Measurements from ENCODE around the gene TRPM8.

GRCh38 chr2:234003972-234004617 is 86.9 kb downstream of the TRPM8 start:
- TF ChIP-seq TAF1 (IDR thresholded peaks at IDR 0.05; ENCODE audit: borderline replicate concordance, insufficient read depth, low read length) (no peak), SIN3A (IDR thresholded peaks at IDR 0.05; ENCODE audit: borderline replicate concordance, insufficient read depth, low read length) (no peak), POLR2AphosphoS5 (IDR thresholded peaks at IDR 0.05; ENCODE audit: low read depth, low read length) (no peak), FOXP2 (optimal IDR thresholded peaks at IDR 0.05; ENCODE audit: borderline replicate concordance, extremely low read depth, extremely low read length, insufficient read depth) (no peak)
- TF ChIP-seq, protein P1, sequence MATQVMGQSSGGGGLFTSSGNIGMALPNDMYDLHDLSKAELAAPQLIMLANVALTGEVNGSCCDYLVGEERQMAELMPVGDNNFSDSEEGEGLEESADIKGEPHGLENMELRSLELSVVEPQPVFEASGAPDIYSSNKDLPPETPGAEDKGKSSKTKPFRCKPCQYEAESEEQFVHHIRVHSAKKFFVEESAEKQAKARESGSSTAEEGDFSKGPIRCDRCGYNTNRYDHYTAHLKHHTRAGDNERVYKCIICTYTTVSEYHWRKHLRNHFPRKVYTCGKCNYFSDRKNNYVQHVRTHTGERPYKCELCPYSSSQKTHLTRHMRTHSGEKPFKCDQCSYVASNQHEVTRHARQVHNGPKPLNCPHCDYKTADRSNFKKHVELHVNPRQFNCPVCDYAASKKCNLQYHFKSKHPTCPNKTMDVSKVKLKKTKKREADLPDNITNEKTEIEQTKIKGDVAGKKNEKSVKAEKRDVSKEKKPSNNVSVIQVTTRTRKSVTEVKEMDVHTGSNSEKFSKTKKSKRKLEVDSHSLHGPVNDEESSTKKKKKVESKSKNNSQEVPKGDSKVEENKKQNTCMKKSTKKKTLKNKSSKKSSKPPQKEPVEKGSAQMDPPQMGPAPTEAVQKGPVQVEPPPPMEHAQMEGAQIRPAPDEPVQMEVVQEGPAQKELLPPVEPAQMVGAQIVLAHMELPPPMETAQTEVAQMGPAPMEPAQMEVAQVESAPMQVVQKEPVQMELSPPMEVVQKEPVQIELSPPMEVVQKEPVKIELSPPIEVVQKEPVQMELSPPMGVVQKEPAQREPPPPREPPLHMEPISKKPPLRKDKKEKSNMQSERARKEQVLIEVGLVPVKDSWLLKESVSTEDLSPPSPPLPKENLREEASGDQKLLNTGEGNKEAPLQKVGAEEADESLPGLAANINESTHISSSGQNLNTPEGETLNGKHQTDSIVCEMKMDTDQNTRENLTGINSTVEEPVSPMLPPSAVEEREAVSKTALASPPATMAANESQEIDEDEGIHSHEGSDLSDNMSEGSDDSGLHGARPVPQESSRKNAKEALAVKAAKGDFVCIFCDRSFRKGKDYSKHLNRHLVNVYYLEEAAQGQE (IDR thresholded peaks at IDR 0.05; ENCODE audit: insufficient read depth in 1 of 2, low read depth in 2 of 2, low read length in 2 of 2), result no peak

Measured in PFSK-1 (cell line).